Kidney (tissue), 14 donors: Measurements from ENCODE around the gene DIPK2B. TPM values are rescaled to one million over a fixed set of nuclear protein-coding genes. Genes with fewer than 3 reads are reported as not detected.

Experiments used
- DNase-seq, 5 donors: peaks; one replicate each; pipeline ENCODE4 v3.0.0-alpha.2; 2013 to 2020
- FAIRE-seq: peaks from 2 replicates; lab custom pipeline; 2012; peaks lifted over from hg19 to GRCh38; lab: Jason Lieb, UNC
- H3K27ac ChIP-seq, 2 donors: one replicate each; pipeline ENCODE4 v1.7.0; 2013; ENCODE audit warnings: low read depth in 2 of 2, low read length in 2 of 2, inconsistent platforms in 1 of 2
- H3K27me3 ChIP-seq: one replicate; pipeline ENCODE4 v1.7.1; 2013; ENCODE audit warnings: low read length, inconsistent platforms; ENCODE audit not compliant: control insufficient read depth, insufficient read depth
- H3K36me3 ChIP-seq, 3 donors: one replicate each; pipeline versions ENCODE4 v1.7.0 to v1.7.1; 2013; ENCODE audit warnings: low read length in 3 of 3, control low read depth in 1 of 3, inconsistent platforms in 1 of 3; ENCODE audit not compliant: insufficient read depth in 3 of 3, control insufficient read depth in 2 of 3
- H3K4me1 ChIP-seq, 3 donors: one replicate each; pipeline versions ENCODE4 v1.7.0 to v1.7.1; 2013; ENCODE audit warnings: low read length in 3 of 3, inconsistent platforms in 1 of 3, low read depth in 1 of 3; ENCODE audit not compliant: control insufficient read depth in 2 of 3, insufficient read depth in 2 of 3
- H3K4me3 ChIP-seq, 3 donors: one replicate each; pipeline versions ENCODE4 v1.7.0 to v1.8.1; 2013; ENCODE audit warnings: low read length in 3 of 3, control low read depth in 1 of 3, inconsistent platforms in 1 of 3
- H3K9ac ChIP-seq, 3 donors: one replicate each; pipeline versions ENCODE4 v1.7.0 to v1.7.1; 2013; ENCODE audit warnings: low read length in 3 of 3, control low read depth in 1 of 3, inconsistent platforms in 1 of 3
- H3K9me3 ChIP-seq, 3 donors: one replicate each; pipeline versions ENCODE4 v1.7.0 to v1.7.1; 2013; ENCODE audit warnings: low read length in 3 of 3, control low read depth in 1 of 3, inconsistent platforms in 1 of 3; ENCODE audit not compliant: control insufficient read depth in 2 of 3, insufficient read depth in 1 of 3
- CTCF ChIP-seq: IDR thresholded peaks from 3 replicates; pipeline ENCODE4 v1.5.1; 2012; ENCODE audit warnings: mild to moderate bottlenecking, moderate library complexity, borderline replicate concordance; ENCODE audit not compliant: insufficient read depth; ENCODE audit errors: extremely low read depth
- intact Hi-C: fragments of 100-400 bp; cut with DNase I; formaldehyde crosslinking; loops from one replicate; pipeline ENCODE4 v1.11.1; 2022
- polyA plus RNA-seq: library from polyadenylated mRNA; stranded (reverse); fragments of 350-450 nt; fragmentation: Illumina TruSeq; extraction: RNeasy Lipid Tissue Mini Kit (QIAGEN cat#74804); gene quantifications from one replicate; pipeline ENCODE4 v1.2.3, GENCODE V29; 2014; ENCODE audit warnings: low read depth, low replicate concordance; ENCODE audit not compliant: insufficient read depth
- total RNA-seq: library from RNA; stranded (reverse); fragmentation: NEBNext Ultra II Directional; extraction: Animal tissue kit (Norgen Biotek cat#: 25700); gene quantifications from one replicate; pipeline ENCODE4 v1.2.1, GENCODE V29; 2021
- donor health status: control.
- donor health status: control.
- donor health status: control.
- donor health status: control.
- donor health status: control.
- donor health status: DM: yes; HTN: yes; CAD: no.
- donor health status: Normal renal cell carcinoma (clear cell type).

DIPK2B gene
- total and polyA plus RNA-seq, 2 donors from 2014 or later = 4.6 to 25.2 TPM

- Histone ChIP-seq H3K36me3 (no peaks in the 10 kb centered on the region), H3K9ac (no peak overlapping the region), H3K9me3 (no peaks in the 10 kb centered on the region), H3K27me3 (no peaks in the 10 kb centered on the region), H3K4me3 (no peak overlapping the region), H3K4me1 (no peaks in the 10 kb centered on the region), H3K27ac (no peak overlapping the region)
- DNase-seq (peak in 1 of 5 donors; percentile 4), FAIRE-seq (no peak)
- intact Hi-C loops = no loop called here
- no peak for TF ChIP-seq CTCF
Observed at GRCh38 chrX:45164021-45164621, 36.6 kb downstream of the DIPK2B start.

- H3K36me3 ChIP-seq = no peaks in the 10 kb centered on the region
- no peak overlapping the region for H3K4me3 ChIP-seq
- intact Hi-C loops = no loop called here
- H3K4me1 ChIP-seq = no peaks in the 10 kb centered on the region
- H3K9ac ChIP-seq = no peak overlapping the region
- no peaks in the 10 kb centered on the region for H3K27me3 ChIP-seq
- H3K27ac ChIP-seq = no peak overlapping the region
- no peaks in the 10 kb centered on the region for H3K9me3 ChIP-seq
- TF ChIP-seq CTCF = no peak
- FAIRE-seq (no peak), DNase-seq (no peak)
Observed at GRCh38 chrX:45157647-45158046, 43.0 kb downstream of the DIPK2B start.

- H3K4me3 ChIP-seq = no peak overlapping the region
- no peaks in the 10 kb centered on the region for H3K27me3 ChIP-seq
- DNase-seq (no peak), FAIRE-seq (no peak)
- no peaks in the 10 kb centered on the region for H3K36me3 ChIP-seq
- H3K27ac ChIP-seq = no peak overlapping the region
- no peak overlapping the region for H3K9ac ChIP-seq
- TF ChIP-seq CTCF = no peak
- intact Hi-C loops = no loop called here
- no peaks in the 10 kb centered on the region for H3K9me3 ChIP-seq
- no peaks in the 10 kb centered on the region for H3K4me1 ChIP-seq
Observed at GRCh38 chrX:45154462-45154861, 46.2 kb downstream of the DIPK2B start.

GRCh38 chrX:45154033-45154360 lies 46.7 kb downstream of the DIPK2B start:
- no peak for DNase-seq
- intact Hi-C loops = no loop called here
- no peak overlapping the region for H3K9ac ChIP-seq
- no peak overlapping the region for H3K27ac ChIP-seq
- H3K4me3 ChIP-seq = no peak overlapping the region
- no peaks in the 10 kb centered on the region for H3K36me3 ChIP-seq
- no peaks in the 10 kb centered on the region for H3K9me3 ChIP-seq
- no peaks in the 10 kb centered on the region for H3K27me3 ChIP-seq
- TF ChIP-seq CTCF = no peak
- no peaks in the 10 kb centered on the region for H3K4me1 ChIP-seq
- no peak for FAIRE-seq
